Brain microvascular endothelial cell (primary cell): ENCODE data around the gene TAF5L.

Experiments
- DNase-seq: peaks from one replicate; pipeline ENCODE4 v3.0.0-alpha.2; 2020
- H3K27ac ChIP-seq: fragments of 250-450 bp; sonication (Bioruptor Pico); 2 replicates; pipeline ENCODE4 v1.5.1; 2020; ENCODE audit warnings: mild to moderate bottlenecking, moderate library complexity
- H3K27me3 ChIP-seq: fragments of 250-450 bp; sonication (Bioruptor Pico); replicated peaks from 2 replicates; pipeline ENCODE4 v1.5.1; 2020; ENCODE audit warnings: mild to moderate bottlenecking
- H3K36me3 ChIP-seq: fragments of 250-450 bp; sonication (Bioruptor Pico); replicated peaks from 2 replicates; pipeline ENCODE4 v1.5.1; 2020; ENCODE audit warnings: mild to moderate bottlenecking
- H3K4me3 ChIP-seq: 2 replicates; pipeline ENCODE4 v1.5.1; 2011; ENCODE audit warnings: low read depth, mild to moderate bottlenecking, control low read depth, low read length, moderate library complexity
- in situ Hi-C: cut with HindIII; loops from 2 replicates; pipeline ENCODE4 v1.10.0; 2017; ENCODE audit warnings: low sequenced_read_pairs, low pct_ligation_motif_present
- TF ChIP-seq, protein P1 (sequence below): IDR thresholded peaks from 2 replicates; pipeline ENCODE4 v1.5.1; 2011; ENCODE audit warnings: low read depth, mild to moderate bottlenecking, moderate library complexity, low read length, control low read depth, inconsistent platforms; ENCODE audit errors: missing control alignments

TAF5L gene

DNA sequence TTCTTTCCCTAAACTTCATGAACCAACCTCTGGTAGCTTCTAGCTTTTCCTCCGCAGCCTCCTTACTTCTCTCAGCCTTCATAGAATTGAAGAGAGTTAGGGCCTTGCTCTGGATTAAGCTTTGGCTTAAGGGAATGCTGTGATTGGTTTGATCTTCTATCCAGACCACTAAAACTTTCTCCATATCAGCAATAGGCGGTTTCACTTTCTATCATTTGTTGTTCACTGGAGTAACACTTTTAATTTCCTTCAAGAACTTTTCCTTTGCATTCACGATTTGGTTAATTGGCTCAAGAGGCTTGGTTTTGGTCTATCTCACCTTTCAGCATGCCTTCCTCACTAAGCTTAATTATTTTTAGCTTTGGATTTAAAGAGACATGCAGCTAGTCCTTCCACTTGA lies 5.2 kb upstream of the TAF5L start:
- TF ChIP-seq, protein P1, sequence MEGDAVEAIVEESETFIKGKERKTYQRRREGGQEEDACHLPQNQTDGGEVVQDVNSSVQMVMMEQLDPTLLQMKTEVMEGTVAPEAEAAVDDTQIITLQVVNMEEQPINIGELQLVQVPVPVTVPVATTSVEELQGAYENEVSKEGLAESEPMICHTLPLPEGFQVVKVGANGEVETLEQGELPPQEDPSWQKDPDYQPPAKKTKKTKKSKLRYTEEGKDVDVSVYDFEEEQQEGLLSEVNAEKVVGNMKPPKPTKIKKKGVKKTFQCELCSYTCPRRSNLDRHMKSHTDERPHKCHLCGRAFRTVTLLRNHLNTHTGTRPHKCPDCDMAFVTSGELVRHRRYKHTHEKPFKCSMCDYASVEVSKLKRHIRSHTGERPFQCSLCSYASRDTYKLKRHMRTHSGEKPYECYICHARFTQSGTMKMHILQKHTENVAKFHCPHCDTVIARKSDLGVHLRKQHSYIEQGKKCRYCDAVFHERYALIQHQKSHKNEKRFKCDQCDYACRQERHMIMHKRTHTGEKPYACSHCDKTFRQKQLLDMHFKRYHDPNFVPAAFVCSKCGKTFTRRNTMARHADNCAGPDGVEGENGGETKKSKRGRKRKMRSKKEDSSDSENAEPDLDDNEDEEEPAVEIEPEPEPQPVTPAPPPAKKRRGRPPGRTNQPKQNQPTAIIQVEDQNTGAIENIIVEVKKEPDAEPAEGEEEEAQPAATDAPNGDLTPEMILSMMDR: no peak
- Histone ChIP-seq H3K27me3 (no peaks in the 10 kb centered on the region), H3K4me3 (no peak overlapping the region), H3K36me3 (peaks cover 14% of the 10 kb centered on the region), H3K27ac (no peak overlapping the region)
- DNase-seq: no peak
- in situ Hi-C loops: loop anchor here (25.0 kb wide), 1 partner anchor 681 kb away; no protein-coding TSS in a partner anchor

DNA sequence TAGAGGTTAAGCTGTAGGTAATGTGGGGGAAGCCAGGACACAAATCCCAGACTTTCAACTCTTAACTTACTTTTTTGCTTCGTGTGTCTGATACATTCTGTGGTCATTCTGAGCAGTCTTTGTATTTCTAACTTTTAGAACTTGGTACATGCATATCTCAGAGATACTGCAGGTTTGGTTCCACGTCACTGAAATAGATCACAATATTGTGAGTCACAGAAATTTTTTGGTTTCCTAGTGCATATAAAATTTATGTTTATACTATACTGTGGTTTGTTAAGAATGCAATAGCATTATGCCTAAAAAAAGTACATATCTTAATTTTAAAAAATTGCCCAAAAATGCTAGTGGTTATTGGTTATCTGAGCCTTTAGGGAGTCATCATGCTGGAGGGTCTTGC lies 3.3 kb upstream of the TAF5L start:
- H3K36me3 ChIP-seq: no peaks in the 10 kb centered on the region
- in situ Hi-C loops: loop anchor here (25.0 kb wide), 1 partner anchor 683 kb away; no protein-coding TSS in a partner anchor
- H3K27me3 ChIP-seq: no peaks in the 10 kb centered on the region
- peak overlapping the region; percentile 76 for H3K27ac ChIP-seq
- peak; percentile 72 for DNase-seq
- H3K4me3 ChIP-seq: no peak overlapping the region
- TF ChIP-seq, protein P1: no peak

DNA sequence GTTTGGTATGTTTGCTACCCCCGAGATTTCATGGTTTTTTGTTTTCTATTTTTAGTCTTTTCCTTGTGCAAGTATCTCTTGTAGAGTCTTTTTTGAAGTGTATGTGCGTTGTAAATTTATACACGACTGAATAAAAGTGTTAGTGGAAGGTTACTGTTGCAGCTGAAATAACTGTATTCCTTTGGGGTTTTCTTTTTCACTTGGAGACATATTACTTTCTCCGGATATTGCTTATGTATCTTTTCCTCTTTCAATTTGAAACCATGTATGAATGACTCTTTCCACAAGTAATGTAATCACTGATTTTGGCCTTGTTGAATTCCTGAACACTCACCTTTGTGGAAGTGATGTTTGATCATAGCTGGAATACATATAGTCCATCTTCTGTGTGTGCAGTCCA lies 1.1 kb upstream of the TAF5L start:
- in situ Hi-C loops: loop anchor here (25.0 kb wide), 1 partner anchor 685 kb away; no protein-coding TSS in a partner anchor
- TF ChIP-seq, protein P1: no peak
- peak overlapping the region; percentile 91 for H3K4me3 ChIP-seq
- no peaks in the 10 kb centered on the region for H3K27me3 ChIP-seq
- H3K36me3 ChIP-seq: no peaks in the 10 kb centered on the region
- DNase-seq: no peak
- H3K27ac ChIP-seq: no peak overlapping the region

DNA sequence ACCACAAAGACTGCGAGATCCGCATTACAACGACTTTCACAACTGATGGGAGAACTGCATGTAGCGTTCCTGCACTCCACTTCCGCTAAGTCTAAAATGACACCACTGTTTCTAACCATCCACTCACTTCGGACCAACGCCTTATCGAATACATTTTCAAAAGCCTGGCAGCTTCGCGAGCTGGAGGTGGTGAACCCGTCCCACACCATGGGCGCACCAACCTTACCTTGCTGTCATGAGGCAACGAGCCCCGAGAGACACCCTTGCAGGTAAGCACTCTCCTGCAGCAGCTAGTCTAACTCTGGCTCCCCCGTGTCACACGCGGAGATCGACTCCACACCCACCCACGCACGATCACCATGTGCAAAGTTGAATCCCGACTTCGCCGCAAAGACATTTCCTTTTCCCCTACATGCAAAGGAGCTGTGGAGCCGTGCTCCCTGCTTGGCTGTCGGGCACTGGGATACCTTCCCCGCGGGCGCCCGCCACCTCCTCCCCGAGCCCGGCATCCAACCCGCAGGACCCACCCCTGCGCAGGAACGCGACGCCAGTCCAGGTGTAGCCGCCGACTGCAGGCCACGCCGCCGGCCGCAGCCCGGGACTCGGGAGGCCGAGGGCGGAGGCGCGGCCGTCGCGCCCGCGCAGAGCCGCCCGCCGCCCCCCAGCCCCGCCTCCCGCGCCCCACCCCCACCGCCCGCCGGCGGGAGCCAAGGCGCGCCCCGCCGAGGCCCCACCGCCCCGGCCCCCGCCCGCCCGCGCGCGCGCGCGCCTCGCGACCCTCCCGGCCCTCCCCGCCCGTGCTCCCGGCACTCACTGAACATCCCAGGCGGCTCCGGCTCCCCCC lies 629 bp downstream of the TAF5L start:
- Histone ChIP-seq H3K27me3 (no peaks in the 10 kb centered on the region), H3K4me3 (peak overlapping the region; percentile 82), H3K27ac (peak overlapping the region; percentile 78), H3K36me3 (no peaks in the 10 kb centered on the region)
- peak; percentile 27 for DNase-seq
- in situ Hi-C loops: loop anchor here (25.0 kb wide), 1 partner anchor 687 kb away; no protein-coding TSS in a partner anchor
- TF ChIP-seq, protein P1: no peak

DNA sequence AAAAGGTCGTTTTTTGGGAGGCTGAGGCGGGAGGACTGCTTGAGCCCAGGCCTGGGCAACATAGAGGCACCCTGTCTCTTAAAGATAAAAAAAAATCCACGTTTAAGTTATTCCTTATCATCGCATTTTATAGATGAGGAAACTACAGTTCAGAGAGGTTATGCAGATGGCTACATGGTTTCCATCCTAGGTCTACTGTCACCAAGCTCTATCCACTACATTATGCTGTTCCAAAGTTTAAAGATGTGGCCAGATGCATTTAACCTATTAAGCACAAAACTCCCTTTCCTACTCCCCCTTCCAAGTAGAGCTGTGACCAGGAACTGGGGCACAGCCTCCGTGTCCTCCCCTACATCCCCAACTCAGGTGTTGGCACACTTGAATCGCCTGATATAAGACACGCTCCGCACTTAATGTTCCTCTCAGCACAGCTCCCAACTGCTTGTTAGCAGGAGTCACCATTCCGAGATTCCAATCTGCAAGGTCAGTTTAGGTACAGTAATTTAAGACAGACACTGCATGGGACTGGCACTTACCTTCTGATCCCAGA lies 1.3 kb downstream of the TAF5L start:
- Histone ChIP-seq H3K27me3 (no peaks in the 10 kb centered on the region), H3K4me3 (peak overlapping the region; percentile 82), H3K27ac (no peak overlapping the region), H3K36me3 (no peaks in the 10 kb centered on the region)
- TF ChIP-seq, protein P1: no peak
- no peak for DNase-seq
- in situ Hi-C loops: loop anchor here (25.0 kb wide), 1 partner anchor 688 kb away; no protein-coding TSS in a partner anchor
